Testis (tissue), 2 donors: ENCODE results near the gene VWA1.

Source experiments
- CTCF ChIP-seq, 3 experiments: fragments of 450-650 bp in 2 of 3; fragments of 200-600 bp in 1 of 3; sonication (generic) in 1 of 3; IDR thresholded peaks; one replicate each; pipeline ENCODE4 v1.5.1; 2016 to 2019; ENCODE audit warnings: antibody characterized with exemption in 3 of 3, mild to moderate bottlenecking in 2 of 3, moderate library complexity in 1 of 3
- POLR2A ChIP-seq: fragments of 450-650 bp; IDR thresholded peaks from one replicate; pipeline ENCODE4 v1.6.1; 2017; ENCODE audit warnings: antibody characterized with exemption, mild to moderate bottlenecking, moderate library complexity

- TF ChIP-seq CTCF (IDR thresholded peaks at IDR 0.05) (no peak), POLR2A (no peak)
Observed at GRCh38 chr1:1387098-1388077, 48.1 kb upstream of the VWA1 start.
